K562 treated with DMSO at 1 percent for 24 hours (cell line): ENCODE measurements around the gene ZNF804A. TPM values are rescaled to one million over a fixed set of nuclear protein-coding genes. Genes with fewer than 3 reads are reported as not detected.

Experiments used
- total RNA-seq: library from RNA; unstranded; fragments of 300-600 nt; gene quantifications from 2 replicates; pipeline ENCODE4 v1.2.3, GENCODE V29; 2022; ENCODE audit warnings: low read depth; ENCODE audit not compliant: insufficient read depth

ZNF804A gene
- 0.37 and 0.68 TPM in 2 replicates for total RNA-seq

DNA sequence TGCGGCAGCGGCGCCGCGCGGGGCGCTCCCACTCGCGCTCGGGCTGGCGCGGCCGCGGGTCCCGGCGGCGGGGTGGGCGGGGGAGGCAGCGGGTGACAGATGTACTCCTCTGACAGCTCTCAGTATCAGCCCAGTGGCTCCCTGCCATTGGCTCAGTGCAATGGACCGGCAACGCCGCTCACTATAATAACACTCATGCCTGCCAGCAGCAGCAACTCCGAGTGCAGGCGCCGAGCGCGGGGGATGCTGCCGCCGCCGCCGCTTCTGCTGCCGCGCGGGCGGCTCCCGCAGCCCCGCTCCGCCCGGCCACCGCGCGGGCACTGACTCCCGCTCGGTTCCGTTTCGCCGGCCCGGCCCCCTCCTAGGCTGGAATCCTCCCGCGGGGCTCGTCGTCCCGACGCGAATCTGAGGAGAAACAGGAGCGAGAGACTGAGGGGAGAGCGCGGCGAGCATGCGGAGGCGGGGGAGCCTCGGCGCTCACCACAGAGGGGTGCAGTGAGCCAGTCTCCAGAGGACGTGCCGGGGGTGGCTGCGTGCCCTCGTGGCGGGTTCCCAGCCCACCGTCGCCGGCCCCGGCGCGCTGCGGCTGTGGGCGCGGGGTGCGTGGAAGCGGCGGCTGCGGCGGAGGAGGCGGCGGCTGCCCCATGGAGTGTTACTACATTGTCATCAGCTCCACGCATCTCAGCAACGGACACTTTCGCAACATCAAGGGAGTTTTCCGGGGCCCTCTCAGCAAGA is at the start of gene ZNF804A:
TSS of gene ZNF804A (plus strand) at position 214 of the 738 bp plus-strand sequence. CDS start at position 645, 431 bp downstream.

